K562 (cell line): ENCODE results near the gene CD37. TPM values are rescaled to one million over a fixed set of nuclear protein-coding genes. Genes with fewer than 3 reads are reported as not detected.
A peak's percentile ranks its signal among the peaks of the same experiment; 100 is the strongest.

Source experiments
- CREM ChIP-seq: IDR thresholded peaks from 2 replicates; pipeline ENCODE4 v1.6.1; 2014; ENCODE audit warnings: antibody characterized with exemption, low read depth
- ETV1 ChIP-seq: fragments of 450-650 bp; conservative IDR thresholded peaks from 2 replicates; pipeline ENCODE4 v1.6.1; 2016; ENCODE audit warnings: missing genetic modification characterization, control low read depth, low read depth, missing compliant biosample characterization
- GABPB1 ChIP-seq: sonication (generic); formaldehyde crosslinking; IDR thresholded peaks from 2 replicates; pipeline ENCODE4 v1.8.0; 2022; ENCODE audit warnings: mild to moderate bottlenecking, missing genetic modification reagents
- HBP1 ChIP-seq: fragments of 450-650 bp; formaldehyde crosslinking; IDR thresholded peaks from 2 replicates; pipeline ENCODE4 v1.4.0; 2022; ENCODE audit warnings: missing genetic modification characterization
- HMBOX1 ChIP-seq: sonication (generic); IDR thresholded peaks from 2 replicates; pipeline ENCODE4 v1.6.1; 2016
- IRF2 ChIP-seq: sonication (generic); formaldehyde crosslinking; IDR thresholded peaks from 2 replicates; pipeline ENCODE4 v1.8.1; 2022; ENCODE audit warnings: mild to moderate bottlenecking, missing genetic modification reagents
- MGA ChIP-seq: fragments of 450-650 bp; IDR thresholded peaks from 2 replicates; pipeline ENCODE4 v1.6.1; 2016; ENCODE audit warnings: mild to moderate bottlenecking, moderate library complexity
- RAD51 ChIP-seq: fragments of 450-650 bp; IDR thresholded peaks from 2 replicates; pipeline ENCODE4 v1.7.1; 2016; ENCODE audit warnings: low read depth, mild to moderate bottlenecking, borderline replicate concordance
- ZBTB26 ChIP-seq: fragments of 450-650 bp; formaldehyde crosslinking; IDR thresholded peaks from 2 replicates; pipeline ENCODE4 v1.4.0; 2022; ENCODE audit warnings: missing genetic modification characterization
- ZNF143 ChIP-seq: sonication (generic); formaldehyde crosslinking; IDR thresholded peaks from 2 replicates; pipeline ENCODE4 v1.9.0; 2022; ENCODE audit warnings: mild to moderate bottlenecking, missing genetic modification reagents
- ZNF644 ChIP-seq: fragments of 200-800 bp; sonication (Bioruptor generic); IDR thresholded peaks from 2 replicates; pipeline ENCODE4 v1.6.1; 2016; ENCODE audit warnings: low read depth, missing genetic modification characterization, missing compliant biosample characterization
- ZZZ3 ChIP-seq: fragments of 450-650 bp; IDR thresholded peaks from 2 replicates; pipeline ENCODE4 v1.6.1; 2016; ENCODE audit warnings: antibody characterized with exemption, mild to moderate bottlenecking, moderate library complexity
- polyA plus RNA-seq, 8 experiments: library from polyadenylated mRNA; depleted of rRNA in 4 of 8; stranded (reverse) in 5 of 8; unstranded in 3 of 8; fragments of >200 nt; fragmentation: Nextera tagmentation in 2 of 8; fragmentation: Illumina TruSeq in 1 of 8; extraction: Ambion mirVana in 2 of 8; extraction: Trizol in 1 of 8; gene quantifications; 2 replicates each; pipeline versions ENCODE4 v1.2.1 to v1.2.3, GENCODE V29; 2011 to 2014; ENCODE audit warnings: inconsistent platforms in 1 of 8, missing spikeins in 1 of 8
- total RNA-seq, 7 experiments: library from RNA; depleted of rRNA in 6 of 7; stranded (reverse); fragments of >200 nt in 6 of 7; fragmentation: Illumina TruSeq in 2 of 7; extraction: Trizol in 2 of 7; gene quantifications; 2 replicates each; pipeline versions ENCODE4 v1.2.1 to v1.2.3, GENCODE V29; 2011 to 2021; ENCODE audit warnings: low replicate concordance in 1 of 7

Gene CD37
- total and polyA plus RNA-seq, 9 of the 15 experiments (the other 6 are each of a cell fraction or from before 2014, with no cell fraction given): 2.5 to 19.0 (median 7.4) TPM

- TF ChIP-seq MGA (0 out of 2 replicates have a peak, but pooled peaks have one; percentile 16), HMBOX1 (no peak), ZZZ3 (no peak), RAD51 (peak; percentile 82), ETV1 (tag) (no peak), GABPB1 (no peak), HBP1 (CRISPR knock-in tag) (0 out of 2 replicates have a peak, but pooled peaks have one; percentile 34), ZNF143 (CRISPR knock-in tag) (no peak), CREM (0 out of 2 replicates have a peak, but pooled peaks have one; percentile 28), ZNF644 (tag) (no peak), ZBTB26 (no peak), IRF2 (CRISPR knock-in tag) (no peak)
Measured at GRCh38 chr19:49340069-49340864, 5.1 kb downstream of the CD37 start (continued).
